Measurements from ENCODE around the gene USP13.

- no peak for TF ChIP-seq CTCF (IDR thresholded peaks at IDR 0.05; ENCODE audit: extremely low read depth in 1 of 2, insufficient read depth in 1 of 2, low read depth in 1 of 2, low read length in 2 of 2)
- no peak for TF ChIP-seq POLR2AphosphoS5 (IDR thresholded peaks at IDR 0.05; ENCODE audit: insufficient read depth, low read depth, low read length)
- TF ChIP-seq MYC (IDR thresholded peaks at IDR 0.05; ENCODE audit: low read depth, low read length), result no peak
- no peak for TF ChIP-seq POLR2A (IDR thresholded peaks at IDR 0.05; ENCODE audit: low read depth, low read length)
- TF ChIP-seq EZH2 (IDR thresholded peaks at IDR 0.05; ENCODE audit: borderline replicate concordance, low read depth, low read length, severe bottlenecking), result no peak
These were observed 86.2 kb downstream of the USP13 start for GRCh38 chr3:179738998-179739397.

All from endothelial cell of umbilical vein (primary cell).